Adipocyte (in vitro differentiated cells): Measurements from ENCODE around the gene MVD.

ENCODE experiments used
- DNase-seq: peaks from one replicate; pipeline ENCODE4 v3.0.0-alpha.2; 2015; ENCODE audit warnings: low read depth
- H3K27me3 ChIP-seq: replicated peaks from 2 replicates; pipeline ENCODE4 v1.7.0; 2013; ENCODE audit warnings: mild to moderate bottlenecking, low read length, moderate library complexity; ENCODE audit not compliant: control insufficient read depth, insufficient read depth
- H3K36me3 ChIP-seq: 2 replicates; pipeline ENCODE4 v1.7.0; 2013; ENCODE audit warnings: low read length, mild to moderate bottlenecking, moderate library complexity; ENCODE audit not compliant: control insufficient read depth, insufficient read depth, severe bottlenecking
- H3K4me1 ChIP-seq: 2 replicates; pipeline ENCODE4 v1.7.0; 2013; ENCODE audit warnings: mild to moderate bottlenecking, low read length, moderate library complexity; ENCODE audit not compliant: control insufficient read depth, insufficient read depth
- H3K4me3 ChIP-seq: 2 replicates; pipeline ENCODE4 v1.7.0; 2013; ENCODE audit warnings: mild to moderate bottlenecking, low read length, moderate library complexity
- H3K9ac ChIP-seq: 2 replicates; pipeline ENCODE4 v1.7.0; 2013; ENCODE audit warnings: mild to moderate bottlenecking, low read length, moderate library complexity
- H3K9me3 ChIP-seq: 2 replicates; pipeline ENCODE4 v1.7.0; 2013; ENCODE audit warnings: mild to moderate bottlenecking, low read length, moderate library complexity; ENCODE audit not compliant: control insufficient read depth

Gene MVD

GRCh38 chr16:88643644-88643932 is 19.3 kb downstream of the MVD start:
- Histone ChIP-seq H3K9me3 (no peaks in the 10 kb centered on the region), H3K36me3 (no peaks in the 10 kb centered on the region), H3K9ac (no peak overlapping the region), H3K27me3 (peaks cover 21% of the 10 kb centered on the region), H3K4me1 (no peaks in the 10 kb centered on the region), H3K4me3 (no peak overlapping the region)
- no peak for DNase-seq

GRCh38 chr16:88642881-88643643 is 19.8 kb downstream of the MVD start:
- H3K27me3 ChIP-seq: peaks cover 26% of the 10 kb centered on the region
- no peak overlapping the region for H3K4me3 ChIP-seq
- DNase-seq: no peak
- H3K36me3 ChIP-seq: no peaks in the 10 kb centered on the region
- H3K9me3 ChIP-seq: no peaks in the 10 kb centered on the region
- H3K9ac ChIP-seq: no peak overlapping the region
- no peaks in the 10 kb centered on the region for H3K4me1 ChIP-seq

GRCh38 chr16:88640498-88641247 is 22.2 kb downstream of the MVD start:
- H3K4me1 ChIP-seq: no peaks in the 10 kb centered on the region
- DNase-seq: no peak
- no peaks in the 10 kb centered on the region for H3K9me3 ChIP-seq

GRCh38 chr16:88640039-88640495 is 22.8 kb downstream of the MVD start:
- no peak for DNase-seq
- H3K9ac ChIP-seq: no peak overlapping the region
- no peaks in the 10 kb centered on the region for H3K36me3 ChIP-seq
- H3K27me3 ChIP-seq: peaks cover 37% of the 10 kb centered on the region
- no peak overlapping the region for H3K4me3 ChIP-seq
- H3K9me3 ChIP-seq: no peaks in the 10 kb centered on the region
- H3K4me1 ChIP-seq: no peaks in the 10 kb centered on the region

More at GRCh38 chr16:88640498-88641247, 22.2 kb downstream of the MVD start:
- Histone ChIP-seq H3K27me3 (peaks cover 37% of the 10 kb centered on the region), H3K9ac (no peak overlapping the region), H3K36me3 (no peaks in the 10 kb centered on the region), H3K4me3 (no peak overlapping the region)

- Histone ChIP-seq H3K36me3 (no peaks in the 10 kb centered on the region), H3K9me3 (no peaks in the 10 kb centered on the region), H3K27me3 (peaks cover 37% of the 10 kb centered on the region), H3K4me1 (no peaks in the 10 kb centered on the region), H3K9ac (no peak overlapping the region), H3K4me3 (no peak overlapping the region)
- no peak for DNase-seq
Measured at GRCh38 chr16:88639231-88640038, 23.5 kb downstream of the MVD start.

- Histone ChIP-seq H3K4me3 (no peak within 1 kb of the TSS), H3K36me3 (no peaks in the 10 kb centered on the region), H3K9ac (no peak within 1 kb of the TSS), H3K9me3 (no peaks in the 10 kb centered on the region), H3K27me3 (peaks cover 37% of the 10 kb centered on the region), H3K4me1 (no peaks in the 10 kb centered on the region)
- DNase-seq: no peak
Measured at GRCh38 chr16:88638323-88639230, 24.3 kb downstream of the MVD start, which contains the start of gene IL17C. TSS of gene IL17C (plus strand) at chr16:88638572. CDS start at chr16:88638642, 70 bp downstream.

GRCh38 chr16:88636488-88637265 is 26.2 kb downstream of the MVD start:
- Histone ChIP-seq H3K9ac (no peak overlapping the region), H3K4me3 (no peak overlapping the region), H3K4me1 (no peaks in the 10 kb centered on the region), H3K27me3 (peaks cover 37% of the 10 kb centered on the region), H3K9me3 (no peaks in the 10 kb centered on the region), H3K36me3 (peaks cover 10% of the 10 kb centered on the region)
- no peak for DNase-seq

- Histone ChIP-seq H3K9ac (no peak overlapping the region), H3K4me3 (no peak overlapping the region), H3K4me1 (no peaks in the 10 kb centered on the region), H3K36me3 (peaks cover 17% of the 10 kb centered on the region), H3K9me3 (no peaks in the 10 kb centered on the region), H3K27me3 (peaks cover 37% of the 10 kb centered on the region)
- DNase-seq: no peak
Measured at GRCh38 chr16:88635671-88636319, 27.1 kb downstream of the MVD start.

- Histone ChIP-seq H3K9ac (peak overlapping the region; percentile 69), H3K4me1 (no peaks in the 10 kb centered on the region), H3K36me3 (peaks cover 18% of the 10 kb centered on the region), H3K27me3 (peaks cover 32% of the 10 kb centered on the region), H3K9me3 (no peaks in the 10 kb centered on the region), H3K4me3 (peak overlapping the region; percentile 72)
- no peak for DNase-seq
Measured at GRCh38 chr16:88634994-88635670, 27.8 kb downstream of the MVD start.
